Type B pancreatic cell (in vitro differentiated cells): ENCODE measurements around the gene MRPL34. TPM values are rescaled to one million over a fixed set of nuclear protein-coding genes. Genes with fewer than 3 reads are reported as not detected.

Source experiments
- DNase-seq: peaks from one replicate; pipeline ENCODE4 v3.0.0; 2021; ENCODE audit warnings: mixed read lengths; ENCODE audit not compliant: unreplicated experiment; ENCODE audit errors: extremely low spot score
- H3K27ac Mint-ChIP-seq: 2 replicates; pipeline ENCODE4 v1.8.0; 2021; ENCODE audit warnings: mild to moderate bottlenecking, mixed read lengths
- H3K27me3 Mint-ChIP-seq: 2 replicates; pipeline ENCODE4 v1.8.0; 2021; ENCODE audit warnings: mixed read lengths
- H3K36me3 Mint-ChIP-seq: 2 replicates; pipeline ENCODE4 v1.8.0; 2021; ENCODE audit warnings: mixed read lengths
- H3K4me1 Mint-ChIP-seq: one replicate; pipeline ENCODE4 v1.8.0; 2021; ENCODE audit warnings: mixed read lengths; ENCODE audit not compliant: unreplicated experiment
- H3K4me3 Mint-ChIP-seq: 2 replicates; pipeline ENCODE4 v1.8.0; 2021; ENCODE audit warnings: mild to moderate bottlenecking, mixed read lengths
- H3K9me3 Mint-ChIP-seq: 2 replicates; pipeline ENCODE4 v1.8.0; 2021; ENCODE audit warnings: mixed read lengths
- total RNA-seq: library from RNA; stranded (reverse); gene quantifications from 2 replicates; pipeline ENCODE4 v1.2.1, GENCODE V29; 2021; ENCODE audit warnings: low replicate concordance
- TF ChIP-seq, protein P1 (sequence below): fragments of 200-600 bp; sonication (generic); conservative IDR thresholded peaks from 2 replicates; pipeline ENCODE4 v1.5.0; 2021; ENCODE audit warnings: antibody characterized with exemption, mild to moderate bottlenecking

MRPL34 gene
- total RNA-seq, 1 donor from 2014 or later, result 79.2 TPM

GRCh38 chr19:17351815-17352435, 46.3 kb downstream of the MRPL34 start:
- Mint-ChIP-seq H3K4me3 (no peak overlapping the region), H3K4me1 (no peaks in the 10 kb centered on the region), H3K27ac (no peak overlapping the region), H3K36me3 (no peaks in the 10 kb centered on the region), H3K9me3 (no peaks in the 10 kb centered on the region), H3K27me3 (peaks cover 22% of the 10 kb centered on the region)
- TF ChIP-seq, protein P1, sequence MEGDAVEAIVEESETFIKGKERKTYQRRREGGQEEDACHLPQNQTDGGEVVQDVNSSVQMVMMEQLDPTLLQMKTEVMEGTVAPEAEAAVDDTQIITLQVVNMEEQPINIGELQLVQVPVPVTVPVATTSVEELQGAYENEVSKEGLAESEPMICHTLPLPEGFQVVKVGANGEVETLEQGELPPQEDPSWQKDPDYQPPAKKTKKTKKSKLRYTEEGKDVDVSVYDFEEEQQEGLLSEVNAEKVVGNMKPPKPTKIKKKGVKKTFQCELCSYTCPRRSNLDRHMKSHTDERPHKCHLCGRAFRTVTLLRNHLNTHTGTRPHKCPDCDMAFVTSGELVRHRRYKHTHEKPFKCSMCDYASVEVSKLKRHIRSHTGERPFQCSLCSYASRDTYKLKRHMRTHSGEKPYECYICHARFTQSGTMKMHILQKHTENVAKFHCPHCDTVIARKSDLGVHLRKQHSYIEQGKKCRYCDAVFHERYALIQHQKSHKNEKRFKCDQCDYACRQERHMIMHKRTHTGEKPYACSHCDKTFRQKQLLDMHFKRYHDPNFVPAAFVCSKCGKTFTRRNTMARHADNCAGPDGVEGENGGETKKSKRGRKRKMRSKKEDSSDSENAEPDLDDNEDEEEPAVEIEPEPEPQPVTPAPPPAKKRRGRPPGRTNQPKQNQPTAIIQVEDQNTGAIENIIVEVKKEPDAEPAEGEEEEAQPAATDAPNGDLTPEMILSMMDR, result no peak
- no peak for DNase-seq

DNA sequence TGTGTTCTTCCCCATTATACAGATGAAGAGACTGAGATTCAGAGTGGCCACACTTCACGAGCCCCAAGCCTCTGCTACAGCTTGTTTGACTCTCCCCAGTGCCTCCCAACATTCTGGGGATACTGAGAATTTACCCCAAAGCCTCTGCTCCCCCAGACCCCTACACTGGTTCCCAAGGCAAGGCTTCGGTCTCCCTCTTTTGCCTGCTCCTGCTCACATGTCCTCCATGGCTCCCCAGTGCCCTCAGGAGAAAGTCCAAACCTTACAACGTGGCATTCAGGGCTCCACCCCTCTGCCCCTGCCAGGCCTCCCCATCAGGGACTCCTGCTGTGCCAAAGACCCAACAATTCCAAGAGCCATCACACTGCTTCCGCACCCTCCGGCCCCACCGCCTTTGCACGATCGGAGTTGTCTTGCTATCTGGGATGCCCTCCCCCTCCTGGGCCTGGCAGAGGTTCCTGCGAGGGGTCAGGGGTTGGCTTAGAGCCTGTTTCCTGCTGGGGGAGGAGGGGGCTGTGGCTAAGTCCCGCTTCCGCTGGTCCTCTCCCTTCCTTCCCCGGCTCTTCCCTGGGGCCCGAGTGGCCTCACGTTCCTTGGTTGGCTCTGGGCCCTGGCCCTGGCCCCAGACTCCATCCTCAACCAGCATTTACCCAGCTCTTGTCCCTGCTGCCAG, 47.1 kb downstream of the MRPL34 start:
- Mint-ChIP-seq H3K4me3 (no peak overlapping the region), H3K4me1 (no peaks in the 10 kb centered on the region), H3K9me3 (no peaks in the 10 kb centered on the region), H3K27me3 (peaks cover 18% of the 10 kb centered on the region), H3K36me3 (no peaks in the 10 kb centered on the region), H3K27ac (no peak overlapping the region)
- TF ChIP-seq, protein P1, result no peak
- no peak for DNase-seq

DNA sequence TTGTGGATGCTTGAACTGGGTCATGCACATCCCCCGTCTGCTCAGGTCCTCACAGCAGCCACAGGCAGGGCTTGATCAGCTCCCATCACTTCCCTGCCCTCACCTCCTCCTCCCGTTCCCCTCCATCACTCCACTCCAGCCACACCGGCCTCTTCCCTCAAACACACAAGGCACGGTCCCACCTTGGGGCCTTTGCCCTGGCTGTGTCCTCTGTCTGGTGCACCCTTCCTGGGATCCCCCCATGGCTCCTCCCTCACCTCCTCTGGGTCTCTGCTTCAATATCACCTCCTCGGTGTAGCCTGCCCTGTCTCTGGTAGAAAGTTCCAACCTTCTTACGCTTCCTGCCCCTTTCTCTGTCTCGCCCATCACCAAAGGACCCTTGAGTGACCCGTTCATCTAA, 47.7 kb downstream of the MRPL34 start:
- Mint-ChIP-seq H3K9me3 (no peaks in the 10 kb centered on the region), H3K36me3 (no peaks in the 10 kb centered on the region), H3K27ac (no peak overlapping the region), H3K27me3 (peaks cover 16% of the 10 kb centered on the region), H3K4me1 (no peaks in the 10 kb centered on the region), H3K4me3 (no peak overlapping the region)
- TF ChIP-seq, protein P1, result no peak
- no peak for DNase-seq

Other genes with a start within 250 kb of the MRPL34 start
- gene HAUS8, start 230.4 kb upstream of the MRPL34 start, total RNA-seq, result 10.7 and 18.8 TPM in 2 replicates
- gene MYO9B, start 230.1 kb upstream of the MRPL34 start, total RNA-seq, result 71.7 and 83.8 TPM in 2 replicates
- gene USE1, start 90.5 kb upstream of the MRPL34 start, total RNA-seq, result 18.7 and 22.3 TPM in 2 replicates
- 19.2 and 23.8 TPM in 2 replicates for gene OCEL1, start 79.6 kb upstream of the MRPL34 start, total RNA-seq
- 70.9 and 94.2 TPM in 2 replicates for gene NR2F6, start 60.0 kb upstream of the MRPL34 start, total RNA-seq
- gene USHBP1, start 41.1 kb upstream of the MRPL34 start, total RNA-seq, result 0.29 TPM in 1 of 2 replicates, not detected in the other
- gene BABAM1, start 38.4 kb upstream of the MRPL34 start, total RNA-seq, result 84.6 and 93.3 TPM in 2 replicates
- gene ANKLE1, start 24.0 kb upstream of the MRPL34 start, total RNA-seq, result 1.3 and 5.9 TPM in 2 replicates
- 11.6 and 14.3 TPM in 2 replicates for gene ABHD8, start 2.4 kb upstream of the MRPL34 start, total RNA-seq
- 38.7 and 46.0 TPM in 2 replicates for gene DDA1, start 3.7 kb downstream of the MRPL34 start, total RNA-seq
- 38.4 and 51.3 TPM in 2 replicates for gene ANO8, start 29.0 kb downstream of the MRPL34 start, total RNA-seq
- gene GTPBP3, start 31.7 kb downstream of the MRPL34 start, total RNA-seq, result 40.0 and 48.4 TPM in 2 replicates
- gene PLVAP, start 71.5 kb downstream of the MRPL34 start, total RNA-seq, result 0.72 TPM in 1 of 2 replicates, not detected in the other
- not detected in 2 replicates for gene CCDC194, start 88.3 kb downstream of the MRPL34 start, total RNA-seq
- 2.5 and 3.8 TPM in 2 replicates for gene BST2, start 99.8 kb downstream of the MRPL34 start, total RNA-seq
- gene MVB12A, start 114.2 kb downstream of the MRPL34 start, total RNA-seq, result 32.0 and 37.7 TPM in 2 replicates
- gene TMEM221, start 142.8 kb downstream of the MRPL34 start, total RNA-seq, result 0.74 and 0.87 TPM in 2 replicates
- gene NXNL1, start 155.1 kb downstream of the MRPL34 start, total RNA-seq, result not detected in 2 replicates
- gene SLC27A1, start 164.7 kb downstream of the MRPL34 start, total RNA-seq, result 12.1 and 15.5 TPM in 2 replicates
- 94.9 and 103 TPM in 2 replicates for gene PGLS, start 205.8 kb downstream of the MRPL34 start, total RNA-seq
- gene COLGALT1, start 249.8 kb downstream of the MRPL34 start, total RNA-seq, result 69.7 and 73.7 TPM in 2 replicates